Spinal cord (tissue), 10 donors: ENCODE data around the gene ANXA11. TPM values are rescaled to one million over a fixed set of nuclear protein-coding genes. Genes with fewer than 3 reads are reported as not detected.

Experiments used
- DNase-seq, 6 donors: peaks; one replicate each; pipeline versions ENCODE4 v3.0.0 to v3.0.0-alpha.2; 2013 to 2015; ENCODE audit warnings: low spot score in 6 of 6, low read depth in 4 of 6
- H3K27ac ChIP-seq: one replicate; pipeline ENCODE4 v1.5.1; 2013; ENCODE audit warnings: low read depth, low read length, control low read depth
- H3K27me3 ChIP-seq: one replicate; pipeline ENCODE4 v1.6.1; 2013; ENCODE audit warnings: low read length; ENCODE audit not compliant: control insufficient read depth, insufficient read depth
- H3K36me3 ChIP-seq: one replicate; pipeline ENCODE4 v1.6.1; 2013; ENCODE audit warnings: low read length; ENCODE audit not compliant: control insufficient read depth, insufficient read depth
- H3K4me1 ChIP-seq: one replicate; pipeline ENCODE4 v1.6.1; 2013; ENCODE audit warnings: low read length; ENCODE audit not compliant: control insufficient read depth, insufficient read depth
- H3K4me3 ChIP-seq: one replicate; pipeline ENCODE4 v1.5.1; 2013; ENCODE audit warnings: low read depth, low read length, control low read depth
- H3K9me3 ChIP-seq: one replicate; pipeline ENCODE4 v1.6.1; 2013; ENCODE audit warnings: low read length; ENCODE audit not compliant: control insufficient read depth, insufficient read depth
- WGBS: methylation state at CpG from one replicate; pipeline ENCODE4 v1.1.5; 2013; ENCODE audit warnings: missing lambda C conversion rate; ENCODE audit not compliant: insufficient coverage; 5-methylcytosine and 5-hydroxymethylcytosine counted together
- polyA plus RNA-seq, 2 donors: library from polyadenylated mRNA; unstranded; fragments of 120-200 nt; gene quantifications; one replicate each; pipeline ENCODE4 v1.2.1, GENCODE V29; 2013; ENCODE audit not compliant: insufficient read length in 2 of 2
- total RNA-seq, 2 donors: library from RNA; depleted of rRNA in 1 of 2; stranded (reverse); fragments of 120-200 nt in 1 of 2; fragments of >200 nt in 1 of 2; gene quantifications; one replicate each; pipeline versions ENCODE4 v1.2.3 to v1.2.4, GENCODE V29; 2013 to 2014
- donor health status: healthy.

The ANXA11 gene
- total and polyA plus RNA-seq, 4 donors: 19.0 to 88.8 (median 25.9) TPM

GRCh38 chr10:80160361-80161320, 44.7 kb downstream of the ANXA11 start:
- peaks cover 6% of the 10 kb centered on the region for H3K36me3 ChIP-seq

DNA sequence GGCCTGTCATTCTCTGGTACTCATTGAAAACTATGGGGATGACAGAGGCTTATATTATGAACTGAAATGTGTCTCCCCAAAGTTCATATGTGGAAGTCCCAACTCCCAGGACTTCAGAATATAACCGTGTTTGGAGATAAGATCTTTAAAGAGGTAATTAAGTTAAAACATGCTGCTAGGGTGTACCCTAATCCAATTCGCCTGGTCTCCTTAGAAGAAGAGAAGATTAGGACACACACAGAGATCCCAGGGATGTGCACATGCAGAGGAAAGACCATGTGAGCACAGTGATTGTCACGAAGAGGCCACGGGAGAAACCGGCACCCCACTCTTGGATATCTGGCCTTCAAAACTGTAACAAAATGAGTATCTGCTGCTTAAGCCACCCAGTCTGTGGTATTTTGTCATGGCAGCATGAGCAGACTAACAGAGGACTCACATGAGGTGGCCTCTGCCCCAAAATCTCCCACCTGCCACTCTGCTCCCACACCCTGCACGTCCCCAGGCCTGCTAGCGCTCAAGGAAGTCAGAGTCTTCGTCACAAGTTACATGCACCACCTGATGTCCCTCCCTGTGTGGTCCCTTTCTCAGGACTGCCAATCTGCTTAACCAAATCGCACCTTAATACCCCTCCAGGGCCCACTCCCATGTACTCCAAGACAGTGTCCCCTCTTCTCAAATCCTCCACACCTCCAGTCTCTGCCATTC, 46.0 kb downstream of the ANXA11 start:
- H3K27ac ChIP-seq: peak overlapping the region; percentile 78
- peaks cover 6% of the 10 kb centered on the region for H3K36me3 ChIP-seq
- no peak overlapping the region for H3K4me3 ChIP-seq

More at GRCh38 chr10:80160361-80161320, 44.7 kb downstream of the ANXA11 start:
- Histone ChIP-seq H3K9me3 (no peaks in the 10 kb centered on the region), H3K4me1 (peaks cover 17% of the 10 kb centered on the region), H3K27ac (no peak overlapping the region), H3K4me3 (no peak overlapping the region), H3K27me3 (no peaks in the 10 kb centered on the region)
- 89% methylated on average over 17 of the region's 17 CpGs for WGBS
- no peak for DNase-seq

GRCh38 chr10:80158598-80159127, 46.7 kb downstream of the ANXA11 start:
- H3K27me3 ChIP-seq: no peaks in the 10 kb centered on the region
- DNase-seq: peak in 2 of 6 donors; percentile 59 to 81
- 66% methylated on average over 12 of the region's 14 CpGs for whole genome bisulfite sequencing
- no peaks in the 10 kb centered on the region for H3K9me3 ChIP-seq
- no peak overlapping the region for H3K4me3 ChIP-seq
- peak overlapping the region; percentile 78 for H3K27ac ChIP-seq
- H3K36me3 ChIP-seq: peaks cover 6% of the 10 kb centered on the region
- H3K4me1 ChIP-seq: peaks cover 23% of the 10 kb centered on the region

More for the DNA sequence above, 46.0 kb downstream of the ANXA11 start:
- peaks cover 26% of the 10 kb centered on the region for H3K4me1 ChIP-seq
- no peak for DNase-seq
- H3K9me3 ChIP-seq: no peaks in the 10 kb centered on the region
- WGBS: 89% methylated on average over 8 of the region's 9 CpGs
- H3K27me3 ChIP-seq: no peaks in the 10 kb centered on the region

- Histone ChIP-seq H3K36me3 (peaks cover 6% of the 10 kb centered on the region), H3K27ac (peak overlapping the region; percentile 67), H3K9me3 (no peaks in the 10 kb centered on the region), H3K27me3 (no peaks in the 10 kb centered on the region), H3K4me3 (no peak overlapping the region), H3K4me1 (peaks cover 23% of the 10 kb centered on the region)
- DNase-seq: no peak
- 92% methylated on average over 2 of the region's 5 CpGs for WGBS
These were observed 47.2 kb downstream of the ANXA11 start for GRCh38 chr10:80158126-80158525.

GRCh38 chr10:80157561-80157960, 47.8 kb downstream of the ANXA11 start:
- WGBS: 97% methylated on average over 14 of the region's 14 CpGs
- Histone ChIP-seq H3K27ac (no peak overlapping the region), H3K9me3 (no peaks in the 10 kb centered on the region), H3K36me3 (peaks cover 6% of the 10 kb centered on the region), H3K4me1 (peaks cover 23% of the 10 kb centered on the region), H3K27me3 (no peaks in the 10 kb centered on the region), H3K4me3 (no peak overlapping the region)
- DNase-seq: no peak

- WGBS: 100% methylated on average over 2 of the region's 5 CpGs
- no peak overlapping the region for H3K27ac ChIP-seq
These were observed 49.1 kb downstream of the ANXA11 start for GRCh38 chr10:80156216-80156615.

DNA sequence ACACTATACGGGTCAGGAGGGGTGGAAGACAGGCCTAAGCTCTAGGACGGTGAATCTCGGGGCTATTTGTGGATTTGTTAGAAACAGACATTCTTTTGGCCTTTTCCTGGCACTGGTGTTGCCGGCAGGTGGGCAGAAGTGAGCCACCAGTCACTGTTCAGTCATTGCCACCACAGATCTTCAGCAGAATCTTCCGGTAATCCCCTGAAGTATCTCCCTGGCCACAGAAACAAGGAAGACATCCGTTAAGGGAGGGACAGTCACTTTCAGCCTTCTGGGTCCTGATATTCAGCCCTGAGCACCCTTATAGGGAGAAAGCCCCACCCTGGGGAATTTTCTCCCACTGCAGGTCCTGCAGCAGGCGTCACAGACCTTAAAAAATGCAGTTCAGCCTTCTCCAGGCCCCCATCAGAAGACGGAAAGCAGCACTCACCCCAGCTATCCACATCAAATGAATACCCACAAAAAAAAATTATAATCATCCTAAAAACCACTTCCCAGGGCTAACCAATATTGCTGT, 49.6 kb downstream of the ANXA11 start:
- H3K27ac ChIP-seq: no peak overlapping the region
- DNase-seq: no peak
- H3K36me3 ChIP-seq: peaks cover 6% of the 10 kb centered on the region
- peaks cover 23% of the 10 kb centered on the region for H3K4me1 ChIP-seq
- WGBS: 93% methylated on average over 7 of the region's 8 CpGs
- H3K4me3 ChIP-seq: no peak overlapping the region
- no peaks in the 10 kb centered on the region for H3K27me3 ChIP-seq
- no peaks in the 10 kb centered on the region for H3K9me3 ChIP-seq

More at GRCh38 chr10:80156216-80156615, 49.1 kb downstream of the ANXA11 start:
- Histone ChIP-seq H3K27me3 (no peaks in the 10 kb centered on the region), H3K36me3 (peaks cover 6% of the 10 kb centered on the region), H3K4me1 (peaks cover 23% of the 10 kb centered on the region), H3K4me3 (no peak overlapping the region), H3K9me3 (no peaks in the 10 kb centered on the region)
- no peak for DNase-seq

DNA sequence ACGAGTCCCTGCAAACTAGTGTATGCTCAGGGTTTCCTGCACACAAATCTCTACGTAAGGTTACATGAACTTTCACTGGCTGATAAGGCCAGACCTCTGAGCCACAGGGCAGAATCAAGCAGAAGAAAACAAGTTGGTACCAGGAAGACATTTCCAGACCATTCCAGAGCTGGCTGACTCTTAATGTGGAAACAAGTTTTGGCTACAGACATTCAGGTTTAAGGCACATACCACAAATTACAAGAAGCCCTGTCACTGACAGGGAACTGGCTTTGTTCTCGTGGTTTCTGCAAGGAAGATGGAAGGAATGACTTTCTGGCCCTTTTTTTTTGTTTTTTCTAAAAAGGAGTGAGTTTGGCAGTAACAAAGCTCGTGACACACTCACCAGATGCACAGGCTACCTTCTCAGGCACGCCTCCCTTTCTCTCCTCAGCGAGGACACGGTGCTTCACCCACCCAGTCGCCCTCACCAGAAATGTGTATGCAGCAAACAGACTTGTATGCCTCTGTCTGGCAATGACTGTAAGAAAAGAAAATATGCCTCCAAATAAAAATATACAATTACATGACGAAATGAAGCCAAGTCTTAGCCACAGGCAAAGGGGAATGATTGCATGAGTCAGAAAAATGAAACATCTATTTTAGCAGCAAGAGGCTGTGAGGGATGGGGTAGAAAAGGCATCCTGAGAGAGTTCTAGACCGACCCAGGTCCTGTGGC, 50.2 kb downstream of the ANXA11 start:
- Histone ChIP-seq H3K27ac (no peak overlapping the region), H3K36me3 (peaks cover 6% of the 10 kb centered on the region), H3K9me3 (no peaks in the 10 kb centered on the region), H3K4me3 (no peak overlapping the region), H3K4me1 (peaks cover 23% of the 10 kb centered on the region), H3K27me3 (no peaks in the 10 kb centered on the region)
- 83% methylated on average over 3 of the region's 10 CpGs for WGBS
- DNase-seq: peak in 2 of 6 donors; percentile 17 to 21

DNA sequence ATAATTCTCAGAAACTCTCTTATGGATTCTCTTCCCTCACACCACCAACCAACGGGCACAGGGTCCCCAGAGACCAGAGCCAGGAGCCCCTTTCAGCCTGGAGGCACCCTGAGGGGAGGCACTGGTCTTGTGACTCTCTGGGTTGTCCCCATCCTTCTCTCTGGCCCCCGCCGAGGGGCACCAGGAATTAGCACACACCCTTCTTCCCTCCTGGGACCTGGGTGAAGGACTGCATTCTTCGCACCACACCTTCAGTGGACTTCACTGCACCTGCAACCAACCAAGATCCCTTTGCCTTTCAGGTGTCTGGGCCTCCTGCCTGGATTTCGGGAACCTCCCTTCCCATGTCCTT, 50.7 kb downstream of the ANXA11 start:
- Histone ChIP-seq H3K4me1 (peaks cover 23% of the 10 kb centered on the region), H3K27ac (no peak overlapping the region), H3K9me3 (no peaks in the 10 kb centered on the region), H3K27me3 (no peaks in the 10 kb centered on the region), H3K36me3 (peaks cover 6% of the 10 kb centered on the region), H3K4me3 (no peak overlapping the region)
- no peak for DNase-seq
- WGBS: 90% methylated on average over 5 of the region's 5 CpGs
